Measurements from ENCODE around the gene TMEM225.

DNA sequence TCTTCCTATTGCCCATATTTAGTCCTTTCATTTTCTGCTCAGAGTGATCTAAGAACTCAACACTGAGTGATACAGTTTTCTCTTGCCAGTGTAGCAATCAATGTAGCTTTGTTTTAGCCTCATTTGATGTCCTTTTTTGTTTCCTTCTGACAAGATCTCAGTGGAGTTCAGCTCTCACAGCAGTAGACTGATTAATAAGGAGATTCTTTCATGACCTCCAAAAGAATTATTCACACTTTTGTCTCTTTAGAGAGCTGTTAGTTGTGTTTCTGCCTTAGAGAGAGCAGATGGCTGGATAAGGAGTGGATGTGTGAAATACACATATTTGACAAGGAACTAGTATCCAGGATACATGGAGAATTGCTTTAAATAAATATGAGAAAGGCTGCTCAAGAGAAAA is 6.6 kb upstream of the TMEM225 start:
- TF ChIP-seq, protein P1, sequence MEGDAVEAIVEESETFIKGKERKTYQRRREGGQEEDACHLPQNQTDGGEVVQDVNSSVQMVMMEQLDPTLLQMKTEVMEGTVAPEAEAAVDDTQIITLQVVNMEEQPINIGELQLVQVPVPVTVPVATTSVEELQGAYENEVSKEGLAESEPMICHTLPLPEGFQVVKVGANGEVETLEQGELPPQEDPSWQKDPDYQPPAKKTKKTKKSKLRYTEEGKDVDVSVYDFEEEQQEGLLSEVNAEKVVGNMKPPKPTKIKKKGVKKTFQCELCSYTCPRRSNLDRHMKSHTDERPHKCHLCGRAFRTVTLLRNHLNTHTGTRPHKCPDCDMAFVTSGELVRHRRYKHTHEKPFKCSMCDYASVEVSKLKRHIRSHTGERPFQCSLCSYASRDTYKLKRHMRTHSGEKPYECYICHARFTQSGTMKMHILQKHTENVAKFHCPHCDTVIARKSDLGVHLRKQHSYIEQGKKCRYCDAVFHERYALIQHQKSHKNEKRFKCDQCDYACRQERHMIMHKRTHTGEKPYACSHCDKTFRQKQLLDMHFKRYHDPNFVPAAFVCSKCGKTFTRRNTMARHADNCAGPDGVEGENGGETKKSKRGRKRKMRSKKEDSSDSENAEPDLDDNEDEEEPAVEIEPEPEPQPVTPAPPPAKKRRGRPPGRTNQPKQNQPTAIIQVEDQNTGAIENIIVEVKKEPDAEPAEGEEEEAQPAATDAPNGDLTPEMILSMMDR (IDR thresholded peaks at IDR 0.05): no peak
- no peak for TF ChIP-seq POLR2A (IDR thresholded peaks at IDR 0.05)
- no peak for TF ChIP-seq POLR2AphosphoS5 (IDR thresholded peaks at IDR 0.05)

All from prostate gland (tissue), 2 donors.